ENCODE measurements around the gene SOX15. TPM values are rescaled to one million over a fixed set of nuclear protein-coding genes. Genes with fewer than 3 reads are reported as not detected.
A peak's percentile ranks its signal among the peaks of the same experiment; 100 is the strongest.

The SOX15 gene
- total and polyA plus RNA-seq, 2 of the 13 experiments (the other 11 are each of a cell fraction or from before 2014, with no cell fraction given), result 0.07 to 0.18 TPM

DNA sequence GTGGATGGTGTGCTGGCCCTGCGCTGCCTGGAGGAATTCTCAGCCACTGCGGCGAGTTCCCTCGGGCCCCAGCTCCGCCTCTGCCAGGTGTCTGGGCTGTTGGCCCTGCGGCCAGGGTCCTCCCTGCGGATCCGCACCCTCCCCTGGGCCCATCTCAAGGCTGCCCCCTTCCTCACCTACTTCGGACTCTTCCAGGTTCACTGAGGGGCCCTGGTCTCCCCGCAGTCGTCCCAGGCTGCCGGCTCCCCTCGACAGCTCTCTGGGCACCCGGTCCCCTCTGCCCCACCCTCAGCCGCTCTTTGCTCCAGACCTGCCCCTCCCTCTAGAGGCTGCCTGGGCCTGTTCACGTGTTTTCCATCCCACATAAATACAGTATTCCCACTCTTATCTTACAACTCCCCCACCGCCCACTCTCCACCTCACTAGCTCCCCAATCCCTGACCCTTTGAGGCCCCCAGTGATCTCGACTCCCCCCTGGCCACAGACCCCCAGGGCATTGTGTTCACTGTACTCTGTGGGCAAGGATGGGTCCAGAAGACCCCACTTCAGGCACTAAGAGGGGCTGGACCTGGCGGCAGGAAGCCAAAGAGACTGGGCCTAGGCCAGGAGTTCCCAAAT is 32.6 kb downstream of the SOX15 start (continued):
- TF ChIP-seq MED1 (CRISPR knock-in tag; IDR thresholded peaks at IDR 0.05) (0 out of 2 replicates have a peak, but pooled peaks have one; percentile 24), TAF1 (CRISPR knock-in tag; IDR thresholded peaks at IDR 0.05) (0 out of 2 replicates have a peak, but pooled peaks have one; percentile 21), KDM4B (CRISPR knock-in tag; IDR thresholded peaks at IDR 0.05) (0 out of 2 replicates have a peak, but pooled peaks have one; percentile 24), MXD4 (CRISPR knock-in tag; IDR thresholded peaks at IDR 0.05) (peak; percentile 53; the same call in 1 of the 2 replicates), GABPB1 (CRISPR knock-in tag; IDR thresholded peaks at IDR 0.05) (peak; percentile 42; the same call in 1 of the 2 replicates), ZBTB7A (CRISPR knock-in tag; IDR thresholded peaks at IDR 0.05) (peak; percentile 56; the same call in 1 of the 2 replicates), PCBP2 (optimal IDR thresholded peaks at IDR 0.05; ENCODE audit: low read depth, low read length, poor library complexity, severe bottlenecking) (no peak), CTCF (CRISPR knock-in tag; IDR thresholded peaks at IDR 0.05) (peak; percentile 56), SALL1 (CRISPR knock-in tag; IDR thresholded peaks at IDR 0.05) (peak; percentile 56), TCF12 (IDR thresholded peaks at IDR 0.05) (no peak), TCF12 (CRISPR knock-in tag; IDR thresholded peaks at IDR 0.05) (no peak), SRY (CRISPR knock-in tag; IDR thresholded peaks at IDR 0.05) (no peak), ZNF572 (CRISPR knock-in tag; IDR thresholded peaks at IDR 0.05) (no peak), ZNF639 (CRISPR knock-in tag; conservative IDR thresholded peaks at IDR 0.05) (0 out of 2 replicates have a peak, but pooled peaks have one; percentile 42), RXRA (CRISPR knock-in tag; IDR thresholded peaks at IDR 0.05) (peak; percentile 30; the same call in 1 of the 2 replicates), STAT5B (CRISPR knock-in tag; IDR thresholded peaks at IDR 0.05) (no peak), ZNF720 (CRISPR knock-in tag; IDR thresholded peaks at IDR 0.05) (no peak), TOE1 (CRISPR knock-in tag; IDR thresholded peaks at IDR 0.05) (no peak), ERF (CRISPR knock-in tag; IDR thresholded peaks at IDR 0.05) (0 out of 2 replicates have a peak, but pooled peaks have one; percentile 28), SOX6 (IDR thresholded peaks at IDR 0.05) (no peak), SOX6 (CRISPR knock-in tag; IDR thresholded peaks at IDR 0.05) (0 out of 2 replicates have a peak, but pooled peaks have one; percentile 25), ZSCAN25 (CRISPR knock-in tag; IDR thresholded peaks at IDR 0.05) (0 out of 2 replicates have a peak, but pooled peaks have one; percentile 42), HNRNPLL (IDR thresholded peaks at IDR 0.05; ENCODE audit: low read depth, low read length, poor library complexity, severe bottlenecking) (peak; percentile 54), ZNF343 (CRISPR knock-in tag; IDR thresholded peaks at IDR 0.05) (no peak), SOX5 (CRISPR knock-in tag; IDR thresholded peaks at IDR 0.05; ENCODE audit: borderline replicate concordance) (0 out of 2 replicates have a peak, but pooled peaks have one; percentile 38), CEBPG (CRISPR knock-in tag; IDR thresholded peaks at IDR 0.05) (0 out of 2 replicates have a peak, but pooled peaks have one; percentile 6), MXD1 (CRISPR knock-in tag; IDR thresholded peaks at IDR 0.05) (peak; percentile 24; the same call in 1 of the 2 replicates), ESRRA (CRISPR knock-in tag; IDR thresholded peaks at IDR 0.05; ENCODE audit: low read depth) (no peak)
- TF ChIP-seq, protein P1, sequence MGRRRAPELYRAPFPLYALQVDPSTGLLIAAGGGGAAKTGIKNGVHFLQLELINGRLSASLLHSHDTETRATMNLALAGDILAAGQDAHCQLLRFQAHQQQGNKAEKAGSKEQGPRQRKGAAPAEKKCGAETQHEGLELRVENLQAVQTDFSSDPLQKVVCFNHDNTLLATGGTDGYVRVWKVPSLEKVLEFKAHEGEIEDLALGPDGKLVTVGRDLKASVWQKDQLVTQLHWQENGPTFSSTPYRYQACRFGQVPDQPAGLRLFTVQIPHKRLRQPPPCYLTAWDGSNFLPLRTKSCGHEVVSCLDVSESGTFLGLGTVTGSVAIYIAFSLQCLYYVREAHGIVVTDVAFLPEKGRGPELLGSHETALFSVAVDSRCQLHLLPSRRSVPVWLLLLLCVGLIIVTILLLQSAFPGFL (CRISPR knock-in tag; IDR thresholded peaks at IDR 0.05), result no peak

All from HepG2 (cell line).